GM19328 (cell line): Measurements from ENCODE around the gene SNAPIN.

Source experiments
- ATAC-seq: cut with Tn5 transposase; IDR thresholded peaks from one replicate; pipeline ENCODE4 v1.9.1; 2021; ENCODE audit warnings: mild to moderate bottlenecking, moderate library complexity; ENCODE audit not compliant: unreplicated experiment

The SNAPIN gene, protein sequence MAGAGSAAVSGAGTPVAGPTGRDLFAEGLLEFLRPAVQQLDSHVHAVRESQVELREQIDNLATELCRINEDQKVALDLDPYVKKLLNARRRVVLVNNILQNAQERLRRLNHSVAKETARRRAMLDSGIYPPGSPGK

DNA sequence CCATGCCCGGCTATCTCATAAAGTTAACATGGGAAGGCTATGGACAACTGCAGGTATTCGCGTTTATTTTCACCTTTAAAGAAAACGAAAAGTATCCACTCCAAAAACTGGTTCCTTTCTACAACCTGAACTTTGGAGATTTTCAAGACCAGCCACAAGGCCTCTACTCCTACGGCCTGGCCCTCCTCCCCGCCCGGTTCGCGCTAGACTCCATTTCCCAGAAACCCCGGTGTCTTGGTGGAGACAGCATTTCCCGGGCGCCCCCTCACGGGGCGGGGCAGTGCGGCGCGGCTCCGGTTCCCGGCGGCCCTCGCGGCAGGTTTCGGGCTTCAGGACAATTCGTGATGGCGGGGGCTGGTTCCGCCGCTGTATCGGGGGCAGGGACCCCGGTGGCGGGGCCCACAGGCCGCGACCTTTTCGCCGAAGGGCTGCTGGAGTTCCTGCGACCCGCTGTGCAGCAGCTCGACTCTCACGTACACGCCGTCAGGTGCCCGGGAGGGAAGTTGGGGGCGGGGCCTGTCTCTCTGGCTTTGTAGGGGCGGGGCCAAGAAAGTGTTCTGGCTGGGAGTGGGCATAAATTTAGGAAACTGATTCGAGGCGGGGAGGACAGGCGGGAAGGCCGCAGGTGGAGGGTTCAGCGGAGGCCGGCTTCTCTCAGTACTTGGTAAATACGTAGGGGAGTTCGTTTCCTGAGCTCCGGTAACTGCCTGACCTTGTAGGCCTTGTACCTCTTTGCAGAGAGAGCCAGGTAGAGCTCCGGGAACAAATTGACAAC is at the start of gene SNAPIN:
Gene SNAPIN, plus strand, starts transcription at position 304 of the 775 bp plus-strand sequence. Its CDS starts 41 bp downstream, at position 345.
- ATAC-seq, result peak; percentile 78

GRCh38 chr1:153608742-153609584 is 49.5 kb upstream of the SNAPIN start:
- no peak for ATAC-seq

- no peak for ATAC-seq
Measured at GRCh38 chr1:153609585-153609907, 49.0 kb upstream of the SNAPIN start.

DNA sequence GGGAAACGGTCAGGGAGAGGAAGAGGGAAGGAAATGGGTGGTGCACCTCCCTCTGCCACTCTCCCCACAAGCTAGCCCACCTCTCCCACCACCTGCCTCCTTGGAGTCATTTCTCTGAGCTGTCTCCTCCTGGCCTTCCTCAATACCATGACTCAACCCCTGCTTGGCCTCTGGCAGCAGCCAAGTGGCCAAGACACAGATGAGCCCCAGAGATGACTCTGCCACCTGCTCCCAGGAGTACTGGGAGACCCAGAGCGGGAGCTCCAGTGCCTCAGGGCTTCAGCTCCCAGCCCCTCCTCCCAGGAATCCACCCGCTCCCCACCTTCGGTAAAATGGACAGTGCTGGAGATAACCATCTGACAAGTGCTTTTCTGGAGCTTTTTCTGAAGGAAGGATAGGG is 48.2 kb upstream of the SNAPIN start:
- ATAC-seq, result no peak

DNA sequence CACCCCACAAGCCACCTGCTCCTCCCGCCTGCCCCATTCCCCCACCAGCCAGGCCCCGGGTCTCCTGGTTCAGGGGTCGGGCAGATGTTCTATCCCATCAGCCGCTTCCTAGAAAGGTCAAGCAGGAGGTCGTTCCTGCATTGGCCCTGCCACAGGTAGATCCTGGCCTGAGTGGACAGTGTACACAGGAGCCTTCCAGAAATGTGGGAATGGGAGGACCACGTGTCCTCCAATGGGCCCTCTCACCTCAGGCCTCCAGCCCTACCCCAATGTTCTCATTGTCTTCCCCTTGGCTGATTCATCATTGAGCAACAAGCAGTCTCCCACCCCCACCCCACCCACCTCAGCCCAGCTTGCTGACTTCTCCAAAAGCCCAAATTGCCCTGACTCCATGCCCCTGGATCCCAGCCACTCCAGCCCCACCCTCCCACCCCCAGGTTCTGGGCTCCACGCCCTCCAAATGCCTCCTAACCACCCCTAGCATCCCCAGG is 47.6 kb upstream of the SNAPIN start:
- ATAC-seq, result no peak

GRCh38 chr1:153611356-153611755 is 47.1 kb upstream of the SNAPIN start:
- ATAC-seq, result no peak

GRCh38 chr1:153612111-153612754 is 46.3 kb upstream of the SNAPIN start:
- no peak for ATAC-seq

- ATAC-seq, result no peak
Measured at GRCh38 chr1:153612755-153613331, 45.7 kb upstream of the SNAPIN start, which contains the start of gene S100A16. S100A16 (minus strand) TSS chr1:153613137; CDS start chr1:153608151, 4,986 bp downstream.

GRCh38 chr1:153613406-153613805 is 45.1 kb upstream of the SNAPIN start:
- ATAC-seq, result no peak

DNA sequence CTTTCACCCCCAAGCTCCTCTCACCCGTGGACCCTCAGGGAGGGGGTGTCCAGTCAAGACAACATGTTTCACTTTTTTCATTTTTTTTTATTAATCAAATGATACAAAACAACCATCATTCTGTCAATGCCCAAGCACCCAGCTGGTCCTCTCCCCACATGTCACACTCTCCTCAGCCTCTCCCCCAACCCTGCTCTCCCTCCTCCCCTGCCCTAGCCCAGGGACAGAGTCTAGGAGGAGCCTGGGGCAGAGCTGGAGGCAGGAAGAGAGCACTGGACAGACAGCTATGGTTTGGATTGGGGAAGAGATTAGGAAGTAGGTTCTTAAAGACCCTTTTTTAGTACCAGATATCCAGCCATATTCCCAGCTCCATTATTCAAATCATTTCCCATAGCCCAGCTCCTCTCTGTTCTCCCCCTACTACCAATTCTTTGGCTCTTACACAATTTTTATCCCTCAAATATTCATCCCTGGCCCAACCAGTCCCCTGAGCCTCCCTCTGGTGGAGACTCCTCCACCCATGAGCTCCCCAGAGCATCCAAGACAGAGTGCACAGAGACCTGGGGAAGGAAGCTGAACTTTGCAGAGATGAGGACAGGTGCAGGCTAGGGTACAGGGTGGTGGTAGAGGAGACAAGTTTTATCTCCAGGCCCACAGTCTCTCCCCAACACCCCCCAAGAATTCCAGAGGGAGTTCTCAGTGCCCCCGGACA is 44.2 kb upstream of the SNAPIN start:
- no peak for ATAC-seq

GRCh38 chr1:153614906-153615305 is 43.6 kb upstream of the SNAPIN start:
- ATAC-seq, result no peak

DNA sequence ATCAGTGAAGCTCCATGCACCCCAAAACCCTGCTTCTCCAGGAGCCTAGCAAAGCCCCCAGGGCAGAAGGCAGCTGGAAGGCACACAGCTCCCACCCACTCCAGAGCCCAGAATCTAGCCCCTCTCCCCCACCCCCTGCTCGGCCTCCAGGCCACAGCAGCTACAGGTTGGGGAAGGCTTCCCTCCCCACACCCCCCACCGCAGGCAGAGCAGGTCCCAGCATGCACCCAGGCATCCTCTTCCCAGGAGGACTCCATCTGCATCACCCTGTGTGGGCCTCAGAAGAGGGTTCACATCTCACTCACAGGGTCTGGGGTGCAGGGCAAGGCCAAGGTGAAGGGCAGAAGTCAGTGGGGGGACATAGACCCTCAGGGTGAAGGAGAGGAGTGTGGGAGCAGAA is 43.1 kb upstream of the SNAPIN start:
- ATAC-seq, result no peak

DNA sequence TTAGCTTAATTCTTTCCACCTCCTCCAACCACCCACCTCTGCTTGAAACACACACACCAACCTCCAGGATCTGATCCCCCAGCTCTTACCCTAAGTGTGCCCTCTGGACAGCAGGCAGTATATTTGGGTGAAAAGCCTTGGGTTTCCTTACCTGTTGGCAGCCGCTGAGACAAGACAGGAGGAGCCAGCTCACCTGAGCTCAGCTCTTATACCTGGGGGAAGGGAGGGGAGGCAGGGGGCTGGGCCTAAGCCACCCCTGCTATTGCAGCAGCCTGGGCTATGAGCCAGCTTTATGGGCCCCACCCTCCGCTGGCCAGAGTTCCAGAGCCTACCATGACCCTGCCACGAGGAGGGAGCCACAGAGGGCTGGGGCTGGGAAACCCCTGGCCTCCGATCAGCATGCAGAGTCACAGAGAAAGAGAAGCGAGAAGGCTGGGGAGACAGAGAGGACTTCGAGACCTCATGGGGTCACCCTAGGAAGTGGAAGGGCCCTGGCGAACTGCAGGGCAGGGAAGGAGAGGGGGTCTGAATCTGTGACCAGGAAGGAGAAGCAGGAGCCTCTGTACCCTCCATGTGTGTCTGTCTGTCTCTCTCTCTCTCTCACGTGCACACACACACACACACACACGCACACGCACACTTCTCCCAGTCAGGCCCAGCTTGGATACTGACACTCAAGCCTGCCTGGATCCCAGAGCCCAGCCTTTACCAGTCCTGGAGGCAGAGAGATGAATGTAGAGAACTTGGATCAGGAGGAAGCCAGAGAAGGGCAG is 42.2 kb upstream of the SNAPIN start, which contains the start of gene S100A14:
Gene S100A14, minus strand, starts transcription at position 182 of the 773 bp plus-strand sequence. CDS start 467 bp downstream, outside the sequence.
- no peak for ATAC-seq

DNA sequence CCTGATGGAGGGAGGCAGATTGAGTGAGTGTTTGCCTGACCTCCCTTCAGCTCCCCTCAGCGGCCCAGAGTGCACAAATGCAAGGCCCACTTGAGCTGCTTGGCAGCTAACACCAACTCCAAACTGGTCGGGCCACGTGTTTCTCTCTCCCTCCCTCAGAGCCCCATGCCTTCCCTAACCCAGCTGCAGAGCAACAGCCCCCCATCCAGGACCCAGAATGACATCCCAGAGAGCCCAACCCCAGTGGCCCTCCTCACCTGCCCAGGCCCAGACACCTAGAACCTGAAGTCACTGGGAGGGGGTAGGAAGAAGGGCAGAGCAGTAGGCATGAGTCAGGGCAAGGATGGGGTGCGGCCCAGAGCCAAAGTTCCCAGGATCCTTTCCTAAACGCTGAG is 41.6 kb upstream of the SNAPIN start:
- no peak for ATAC-seq

GRCh38 chr1:153617663-153618062 is 40.8 kb upstream of the SNAPIN start:
- ATAC-seq, result no peak

GRCh38 chr1:153619171-153619570 is 39.3 kb upstream of the SNAPIN start:
- no peak for ATAC-seq

DNA sequence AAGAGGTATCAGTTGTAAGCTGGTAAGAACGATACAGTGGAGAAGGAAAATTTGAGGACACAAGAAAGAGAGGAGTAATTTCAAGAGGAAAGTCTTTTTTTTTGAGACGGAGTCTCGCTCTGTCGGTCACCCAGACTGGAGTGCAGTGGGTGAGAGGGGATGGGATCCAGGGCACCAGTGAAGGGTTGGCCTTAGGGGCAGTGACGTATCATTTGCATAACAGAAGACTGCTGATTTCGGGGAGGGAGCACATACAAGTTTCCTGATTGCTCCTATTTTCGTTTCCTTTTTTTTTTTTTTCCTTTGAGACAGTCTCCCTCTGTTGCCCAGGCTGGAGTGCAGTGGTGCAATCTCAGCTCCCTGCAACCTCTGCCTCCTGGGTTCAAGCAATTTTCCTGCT is 35.4 kb upstream of the SNAPIN start:
- no peak for ATAC-seq

DNA sequence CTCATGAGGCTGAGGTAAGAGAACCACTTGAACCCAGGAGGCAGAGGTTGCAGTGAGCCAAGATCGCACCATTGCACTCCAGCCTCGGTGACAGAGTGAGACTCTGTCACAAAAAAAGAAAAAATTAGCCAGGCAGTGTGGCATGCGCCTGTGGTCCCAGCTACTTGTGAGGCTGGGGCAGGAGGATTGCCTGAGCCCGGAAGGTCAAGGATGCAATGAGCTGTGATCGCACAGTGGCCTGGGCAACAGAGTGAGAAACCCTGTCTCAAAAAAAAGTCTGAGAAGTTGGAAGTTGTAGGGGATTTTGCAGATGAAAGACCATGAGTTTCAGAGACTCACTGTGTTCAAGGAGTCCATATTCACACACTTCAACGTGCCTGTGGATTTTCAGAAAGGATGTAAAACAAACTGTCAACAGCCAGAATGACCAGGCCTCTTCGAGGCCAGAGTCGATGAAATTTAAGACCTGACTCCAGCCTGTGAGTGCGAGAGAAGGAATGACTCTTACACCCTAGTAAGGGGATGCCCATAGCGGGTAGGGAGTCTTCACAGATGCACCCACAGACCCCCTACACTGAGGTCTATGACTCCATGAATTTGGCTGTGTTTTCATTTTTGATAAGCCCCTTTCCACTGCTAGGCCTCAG is 33.4 kb upstream of the SNAPIN start:
- no peak for ATAC-seq

DNA sequence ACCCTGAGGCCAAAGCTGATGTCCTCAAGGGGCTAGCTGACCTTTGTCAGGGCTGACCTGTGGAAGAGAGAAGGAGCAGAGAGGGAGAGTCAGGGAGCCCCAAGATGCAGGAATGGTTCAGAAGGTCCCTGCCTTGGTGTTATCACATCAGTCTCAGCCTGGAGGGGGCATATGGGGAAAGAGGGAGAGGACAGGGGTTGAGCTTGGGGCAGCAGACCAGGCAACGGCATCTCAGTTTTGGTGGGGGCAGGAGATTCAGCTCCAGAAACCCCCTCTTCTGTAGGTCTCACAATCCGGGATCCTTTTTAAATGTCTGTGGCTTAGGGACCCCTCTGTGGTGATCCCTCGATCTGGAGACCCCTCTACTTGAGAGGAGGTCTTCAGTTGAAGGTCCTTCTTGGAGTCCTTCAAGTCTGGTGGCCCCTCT is 32.0 kb upstream of the SNAPIN start:
- no peak for ATAC-seq
